HK-2 (cell line): ENCODE measurements around the gene MAPK9.
A peak's percentile ranks its signal among the peaks of the same experiment; 100 is the strongest.

Source experiments
- DNase-seq: peaks from one replicate; pipeline ENCODE4 v3.0.0-alpha.2; 2018; ENCODE audit not compliant: unreplicated experiment

MAPK9 gene

GRCh38 chr5:180291943-180292831, at the start of gene MAPK9:
MAPK9 (minus strand) TSS chr5:180292083; CDS start chr5:180280561, 11,522 bp downstream.
- DNase-seq = peak; percentile 72

DNA sequence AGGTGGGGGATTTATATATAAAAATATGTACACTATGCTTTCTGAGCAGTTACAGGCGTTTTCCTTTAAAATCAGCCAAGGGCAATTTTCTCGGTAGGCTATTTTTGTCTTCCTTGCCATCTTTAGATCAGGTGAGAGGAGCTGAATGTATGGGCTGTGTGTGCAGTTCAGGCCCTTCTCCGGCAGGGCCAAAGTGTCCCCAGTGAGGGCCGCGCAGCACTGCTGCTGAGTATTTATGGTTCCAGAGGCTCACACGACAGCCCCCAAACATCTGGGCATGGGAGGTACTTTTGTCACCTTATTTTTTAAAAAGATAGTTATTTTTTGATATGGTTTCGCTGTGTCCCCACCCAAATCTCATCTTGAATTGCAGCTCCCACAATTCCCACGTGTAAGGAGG, 49.7 kb upstream of the MAPK9 start:
- DNase-seq = no peak

GRCh38 chr5:180340856-180341255, 49.0 kb upstream of the MAPK9 start:
- no peak for DNase-seq

DNA sequence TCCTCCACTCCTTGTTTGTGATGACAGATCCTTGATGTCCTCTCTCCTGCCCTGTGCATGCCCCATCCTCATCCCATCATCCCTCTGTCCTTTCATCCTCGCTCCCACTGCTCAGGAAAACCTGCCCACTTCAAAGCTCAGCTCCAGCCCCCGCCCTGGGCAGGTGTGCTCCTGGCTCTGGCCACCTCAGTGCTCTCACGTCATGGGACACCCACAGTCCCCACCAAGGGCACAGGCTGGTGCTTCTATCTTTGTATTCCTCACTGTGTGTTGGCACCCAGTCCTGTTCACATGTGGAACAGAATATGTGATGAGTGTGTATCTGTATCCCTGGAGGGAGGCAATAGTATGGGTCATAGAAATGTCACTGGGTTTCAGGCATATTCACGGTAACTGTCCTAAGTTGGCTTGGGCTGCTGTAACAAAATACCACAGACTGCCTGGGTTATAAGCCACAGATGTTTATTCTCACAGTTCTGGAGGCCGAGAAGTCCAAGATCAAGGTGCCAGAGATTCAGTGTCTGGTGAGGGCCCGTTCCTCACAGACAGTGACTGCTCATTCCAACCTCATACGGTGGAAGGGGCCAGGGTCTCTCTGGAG, 47.8 kb upstream of the MAPK9 start:
- DNase-seq = no peak

GRCh38 chr5:180338001-180338707, 46.3 kb upstream of the MAPK9 start:
- no peak for DNase-seq

- no peak for DNase-seq
Observed at GRCh38 chr5:180336234-180337020, 44.5 kb upstream of the MAPK9 start.

- DNase-seq = no peak
Observed at GRCh38 chr5:180335614-180336233, 43.8 kb upstream of the MAPK9 start.

GRCh38 chr5:180334751-180335613, 43.1 kb upstream of the MAPK9 start:
- DNase-seq = no peak

- DNase-seq = no peak
Observed at GRCh38 chr5:180334176-180334575, 42.3 kb upstream of the MAPK9 start.

DNA sequence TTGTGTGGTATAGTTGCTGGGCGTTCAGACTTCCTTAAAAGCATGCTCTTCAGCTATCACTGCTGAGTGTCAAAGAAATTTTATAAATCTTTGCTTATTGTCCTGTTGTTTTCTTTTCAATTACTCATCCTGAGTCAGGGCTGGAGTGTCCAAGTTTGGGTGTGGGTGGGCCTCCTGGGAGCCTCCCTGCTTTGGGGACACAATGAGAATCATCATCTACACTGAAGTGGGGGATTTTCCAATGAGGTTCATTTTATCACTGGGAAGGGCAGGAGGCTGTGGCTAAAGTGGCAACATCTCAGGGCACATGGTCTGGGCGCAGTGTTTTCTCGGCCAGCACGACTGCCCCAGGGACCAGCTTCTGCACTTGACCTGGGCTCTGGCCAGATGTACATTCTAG, 41.8 kb upstream of the MAPK9 start:
- no peak for DNase-seq

DNA sequence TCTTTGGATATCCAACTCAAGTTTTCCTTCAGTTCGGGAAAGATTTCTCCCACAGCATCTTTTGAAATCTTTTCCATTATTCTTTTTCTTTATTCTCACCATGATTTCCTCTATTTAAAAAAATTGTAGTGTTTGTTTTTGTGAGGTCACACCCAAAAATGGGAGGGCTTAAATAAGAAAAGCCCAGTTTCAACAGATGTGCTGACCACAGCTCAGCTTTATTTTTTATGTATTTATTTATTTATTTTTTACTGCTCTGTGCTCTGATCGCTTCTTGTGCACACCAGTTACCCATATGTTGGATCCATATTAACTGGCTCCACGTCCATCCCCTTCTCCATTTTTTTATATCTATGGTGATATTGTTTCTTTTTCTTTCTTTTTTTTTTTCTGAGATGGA, 41.0 kb upstream of the MAPK9 start:
- no peak for DNase-seq

DNA sequence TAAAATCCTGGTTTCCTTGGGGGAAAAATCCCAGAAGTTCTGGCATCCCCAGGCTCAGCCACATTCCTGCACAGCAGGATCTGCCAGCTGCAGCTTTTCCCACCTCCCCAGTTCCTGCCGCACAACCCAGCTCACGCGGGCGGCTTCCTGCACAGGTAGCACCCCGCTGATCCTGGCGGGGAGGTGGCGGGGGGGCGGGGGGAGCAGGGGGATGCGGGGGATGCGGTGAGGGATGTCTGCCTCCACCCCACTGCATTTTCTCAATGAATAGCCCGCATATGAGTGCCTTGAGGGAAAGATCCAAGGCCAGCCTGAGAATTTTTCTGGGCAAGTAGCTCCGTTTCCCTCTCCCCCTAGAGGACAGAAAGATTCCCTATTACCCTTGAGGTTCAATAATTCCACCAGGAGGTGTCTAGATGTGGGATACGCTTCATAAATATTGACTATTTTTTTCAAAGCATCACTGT, 40.2 kb upstream of the MAPK9 start:
- DNase-seq = no peak

GRCh38 chr5:180331647-180331950, 39.7 kb upstream of the MAPK9 start:
- no peak for DNase-seq

DNA sequence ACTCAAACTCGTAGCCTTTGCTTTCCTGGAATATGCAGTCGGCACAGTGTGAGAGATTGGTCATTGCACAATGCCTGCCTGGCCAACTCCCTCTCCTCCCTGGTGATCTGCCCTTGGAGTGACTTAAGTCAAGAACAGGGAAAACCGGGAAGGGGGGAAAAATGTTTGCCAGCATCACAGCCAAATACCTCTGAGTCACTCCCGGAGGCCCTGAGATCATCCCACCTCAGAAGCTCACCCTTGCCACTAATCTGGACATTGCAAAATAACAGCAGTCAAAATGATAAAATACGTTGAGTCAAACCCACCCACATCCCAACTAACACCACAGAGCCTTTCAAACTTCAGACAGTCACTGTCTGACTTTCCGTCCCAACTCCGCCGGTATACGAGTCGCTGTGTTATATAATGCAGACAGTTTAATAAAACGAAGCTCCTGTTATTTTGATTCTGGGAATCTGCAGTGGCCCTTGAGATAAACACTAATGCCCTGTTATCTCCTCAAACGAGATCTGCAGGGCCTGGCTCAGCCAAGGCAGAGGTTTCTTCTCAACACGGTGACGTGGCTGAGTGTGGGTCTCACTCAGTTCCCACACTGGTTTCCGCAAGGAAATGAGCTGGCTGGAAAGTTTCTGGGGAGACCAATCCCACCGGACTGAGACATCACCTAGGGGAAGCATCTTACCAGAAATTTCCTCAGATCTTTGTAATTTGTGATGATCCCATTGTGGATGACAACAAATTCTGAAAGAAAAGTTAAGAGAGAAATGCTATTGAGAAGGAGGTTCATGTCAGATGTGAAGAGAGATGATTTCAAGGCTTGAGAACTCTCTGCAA, 39.1 kb upstream of the MAPK9 start:
- peak; percentile 57 for DNase-seq

GRCh38 chr5:180330270-180330648, 38.4 kb upstream of the MAPK9 start:
- DNase-seq = no peak

GRCh38 chr5:180329606-180330269, 37.9 kb upstream of the MAPK9 start:
- no peak for DNase-seq

DNA sequence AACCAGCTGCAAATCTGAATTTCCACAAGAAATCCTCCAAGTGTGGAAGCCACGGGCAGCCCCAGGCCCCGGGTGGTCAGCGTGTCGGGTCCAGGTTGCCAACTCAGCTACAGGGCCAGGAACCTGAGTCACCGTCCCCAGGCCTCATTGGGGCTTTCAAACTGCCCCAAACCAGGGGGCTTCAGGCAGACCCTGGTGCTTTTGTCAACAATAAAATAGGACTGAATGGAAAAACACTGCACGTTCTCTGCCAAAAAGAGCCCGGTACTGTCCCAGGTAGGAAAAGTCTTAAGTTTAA, 37.2 kb upstream of the MAPK9 start:
- no peak for DNase-seq

DNA sequence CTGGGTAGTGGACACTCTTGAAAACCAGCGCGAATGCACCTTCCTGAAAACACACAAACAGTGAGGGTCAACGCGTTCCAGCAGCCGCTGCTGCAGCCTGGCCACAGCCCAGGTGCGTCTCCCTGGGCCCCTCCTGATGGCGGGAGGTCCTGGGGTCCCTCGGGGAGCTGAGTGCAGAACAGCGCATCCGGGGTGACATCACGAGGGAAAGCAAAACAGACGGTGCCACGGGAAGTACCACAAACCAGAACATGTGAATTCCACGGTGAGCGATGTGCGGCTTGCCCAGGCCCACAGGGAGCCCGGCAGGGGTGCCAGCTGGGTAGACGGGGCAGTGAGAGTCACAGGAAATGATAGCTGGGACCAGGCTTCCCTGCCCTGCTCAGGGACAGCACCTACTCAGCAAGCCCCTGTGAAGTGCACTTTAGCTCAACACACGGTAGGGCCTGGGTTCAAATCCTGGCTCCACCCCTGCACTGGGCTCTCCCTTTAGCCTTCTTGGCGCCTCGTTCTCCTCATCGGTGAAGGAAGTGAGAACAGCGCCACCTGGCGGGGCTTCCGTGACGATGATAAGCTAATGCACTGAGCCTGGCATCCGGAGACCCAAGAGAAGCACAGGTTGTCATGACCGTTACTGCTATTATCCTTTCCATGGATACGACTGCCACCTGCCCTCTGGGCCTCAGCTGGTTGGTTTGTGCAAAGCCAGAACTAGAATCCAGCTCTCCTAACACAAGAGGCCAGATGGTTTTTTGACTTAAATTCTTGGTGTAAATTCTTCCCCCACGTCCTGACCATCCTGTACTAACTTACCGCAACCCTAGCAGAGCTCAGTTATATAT, 36.6 kb upstream of the MAPK9 start:
- peak; percentile 69 for DNase-seq
